ENCODE results near the gene CDH7. TPM values are rescaled to one million over a fixed set of nuclear protein-coding genes. Genes with fewer than 3 reads are reported as not detected.

The CDH7 gene
- total and polyA plus RNA-seq, 2 experiments from 2014 or later, result 2.8 to 3.7 TPM

DNA sequence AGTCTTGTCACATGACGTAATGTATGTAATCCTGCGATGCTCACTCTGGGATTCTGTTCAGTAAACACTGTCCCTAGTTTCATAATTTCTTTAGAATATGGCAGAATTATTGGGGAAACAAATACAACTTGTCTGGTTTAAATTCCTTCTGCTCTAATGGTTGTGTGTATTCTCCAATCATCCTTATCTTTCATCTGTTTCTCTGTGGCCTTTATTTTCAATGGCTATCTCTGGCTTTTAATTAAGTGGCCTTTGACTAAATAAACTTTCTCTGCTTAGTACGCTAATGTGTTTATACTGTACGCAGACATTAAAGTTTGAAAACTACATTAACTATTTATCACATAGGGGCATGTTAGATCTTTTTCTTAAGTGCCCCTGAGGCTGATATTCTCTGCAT lies 40.9 kb downstream of the CDH7 start:
- no peaks in the 10 kb centered on the region for H4K20me1 ChIP-seq (ENCODE audit: insufficient read depth, poor library complexity, severe bottlenecking)
- H3K9me2 ChIP-seq (replicated peaks; ENCODE audit: insufficient read depth), result no peaks in the 10 kb centered on the region
- H3K36me3 ChIP-seq (replicated peaks; ENCODE audit: insufficient read depth, low read depth), result no peaks in the 10 kb centered on the region
- H3K4me2 ChIP-seq, result no peak overlapping the region
- H3K79me2 ChIP-seq, result no peaks in the 10 kb centered on the region
- H2AFZ ChIP-seq, result no peak overlapping the region
- no peak for TF ChIP-seq EZH2 (IDR thresholded peaks at IDR 0.05; ENCODE audit: borderline replicate concordance)
- no peak for TF ChIP-seq CTCF (IDR thresholded peaks at IDR 0.05; ENCODE audit: poor library complexity)
- TF ChIP-seq EZH2phosphoT487 (IDR thresholded peaks at IDR 0.05; ENCODE audit: low read depth, severe bottlenecking, unreplicated experiment), result no peak
- no peak overlapping the region for H3K4me3 ChIP-seq
- no peak for DNase-seq (ENCODE audit: low spot score)
- no peaks in the 10 kb centered on the region for H3K9me3 ChIP-seq (ENCODE audit: low read depth)
- H3K4me1 ChIP-seq (ENCODE audit: insufficient read depth), result no peaks in the 10 kb centered on the region
- H3K27me3 ChIP-seq, result no peaks in the 10 kb centered on the region
- no peak overlapping the region for H3K27ac ChIP-seq
- WGBS (ENCODE audit: low lambda C conversion rate, missing lambda C conversion rate), result 35% methylated on average over 4 of the region's 4 CpGs

GRCh38 chr18:65792456-65793074 lies 41.8 kb downstream of the CDH7 start:
- Histone ChIP-seq H3K27ac (no peak overlapping the region), H2AFZ (no peak overlapping the region)
- 64% methylated on average over 4 of the region's 4 CpGs for WGBS (ENCODE audit: low lambda C conversion rate, missing lambda C conversion rate)

DNA sequence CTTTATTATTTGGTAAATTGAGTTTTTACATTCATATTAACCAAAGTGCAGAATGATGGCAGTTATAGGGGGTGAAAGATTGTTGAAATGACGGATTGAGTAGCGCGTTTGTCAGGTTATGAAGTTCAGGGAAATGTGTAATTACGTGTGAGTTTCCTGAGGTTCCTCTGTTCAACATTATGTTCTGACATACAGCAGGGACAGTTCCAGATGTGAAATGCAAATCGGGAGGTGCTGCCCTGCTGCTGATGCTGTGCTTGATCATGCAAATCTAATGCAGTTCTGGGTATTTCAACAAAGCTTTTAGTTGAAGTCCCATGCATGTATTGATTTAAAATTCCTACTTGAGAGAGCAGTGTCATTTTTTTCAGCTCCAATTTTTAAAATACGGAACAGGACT lies 57.9 kb downstream of the CDH7 start:
- Histone ChIP-seq H3K9me3 (ENCODE audit: low read depth) (no peaks in the 10 kb centered on the region), H2AFZ (no peak overlapping the region), H3K9me2 (replicated peaks; ENCODE audit: insufficient read depth) (no peaks in the 10 kb centered on the region), H4K20me1 (ENCODE audit: insufficient read depth, poor library complexity, severe bottlenecking) (no peaks in the 10 kb centered on the region), H3K79me2 (no peaks in the 10 kb centered on the region), H3K27ac (no peak overlapping the region), H3K4me2 (no peak overlapping the region), H3K4me1 (ENCODE audit: insufficient read depth) (no peaks in the 10 kb centered on the region), H3K36me3 (replicated peaks; ENCODE audit: insufficient read depth, low read depth) (no peaks in the 10 kb centered on the region), H3K27me3 (no peaks in the 10 kb centered on the region), H3K4me3 (no peak overlapping the region)
- no peak for DNase-seq (ENCODE audit: low spot score)
- no peak for TF ChIP-seq CTCF (IDR thresholded peaks at IDR 0.05; ENCODE audit: poor library complexity)
- TF ChIP-seq EZH2phosphoT487 (IDR thresholded peaks at IDR 0.05; ENCODE audit: low read depth, severe bottlenecking, unreplicated experiment), result no peak
- no peak for TF ChIP-seq EZH2 (IDR thresholded peaks at IDR 0.05; ENCODE audit: borderline replicate concordance)
- 65% methylated on average over 6 of the region's 6 CpGs for WGBS (ENCODE audit: low lambda C conversion rate, missing lambda C conversion rate)

More at GRCh38 chr18:65792456-65793074, 41.8 kb downstream of the CDH7 start:
- no peaks in the 10 kb centered on the region for H4K20me1 ChIP-seq (ENCODE audit: insufficient read depth, poor library complexity, severe bottlenecking)
- no peaks in the 10 kb centered on the region for H3K4me1 ChIP-seq (ENCODE audit: insufficient read depth)
- H3K9me3 ChIP-seq (ENCODE audit: low read depth), result no peaks in the 10 kb centered on the region
- no peaks in the 10 kb centered on the region for H3K27me3 ChIP-seq
- no peaks in the 10 kb centered on the region for H3K36me3 ChIP-seq (replicated peaks; ENCODE audit: insufficient read depth, low read depth)
- H3K4me3 ChIP-seq, result no peak overlapping the region
- no peak overlapping the region for H3K4me2 ChIP-seq
- DNase-seq (ENCODE audit: low spot score), result no peak
- H3K9me2 ChIP-seq (replicated peaks; ENCODE audit: insufficient read depth), result no peaks in the 10 kb centered on the region
- no peaks in the 10 kb centered on the region for H3K79me2 ChIP-seq
- TF ChIP-seq EZH2 (IDR thresholded peaks at IDR 0.05; ENCODE audit: borderline replicate concordance) (no peak), EZH2phosphoT487 (IDR thresholded peaks at IDR 0.05; ENCODE audit: low read depth, severe bottlenecking, unreplicated experiment) (no peak)

GRCh38 chr18:65811307-65811706 lies 60.5 kb downstream of the CDH7 start:
- DNase-seq (ENCODE audit: low spot score), result no peak
- WGBS (ENCODE audit: low lambda C conversion rate, missing lambda C conversion rate), result 81% methylated on average over 4 of the region's 4 CpGs
- Histone ChIP-seq H3K9me3 (ENCODE audit: low read depth) (no peaks in the 10 kb centered on the region), H3K27me3 (no peaks in the 10 kb centered on the region), H4K20me1 (ENCODE audit: insufficient read depth, poor library complexity, severe bottlenecking) (no peaks in the 10 kb centered on the region), H3K9me2 (replicated peaks; ENCODE audit: insufficient read depth) (no peaks in the 10 kb centered on the region), H3K4me1 (ENCODE audit: insufficient read depth) (no peaks in the 10 kb centered on the region), H3K36me3 (replicated peaks; ENCODE audit: insufficient read depth, low read depth) (no peaks in the 10 kb centered on the region), H3K4me2 (no peak overlapping the region), H3K27ac (no peak overlapping the region), H3K4me3 (no peak overlapping the region), H3K79me2 (no peaks in the 10 kb centered on the region), H2AFZ (no peak overlapping the region)
- TF ChIP-seq EZH2 (IDR thresholded peaks at IDR 0.05; ENCODE audit: borderline replicate concordance) (no peak), CTCF (IDR thresholded peaks at IDR 0.05; ENCODE audit: poor library complexity) (no peak), EZH2phosphoT487 (IDR thresholded peaks at IDR 0.05; ENCODE audit: low read depth, severe bottlenecking, unreplicated experiment) (no peak)

All from hepatocyte (in vitro differentiated cells).